GM12878 (cell line): ENCODE data around the gene IL10RA. TPM values are rescaled to one million over a fixed set of nuclear protein-coding genes. Genes with fewer than 3 reads are reported as not detected.

Source experiments
- ATAC-seq: fragments of 200-7000 bp; cut with Tn5 transposase; 3 replicates; pipeline ENCODE4 v1.9.1; 2020; ENCODE audit warnings: mild to moderate bottlenecking, moderate library complexity
- BruUV-seq: library from RNA; stranded (reverse); fragments of 400-500 nt; replicated peaks from 2 replicates; lab custom pipeline; 2021; lab: Mats Ljungman, UMichigan
- CTCF ChIA-PET: fragments of 300-600 bp; sonication (Branson Sonifier 250); formaldehyde crosslinking; extraction: SDS; loops from one replicate; lab custom pipeline; 2021; ENCODE audit warnings: inconsistent platforms; lab: Yijun Ruan, JAX
- POLR2A ChIA-PET: fragments of 350-600 bp; formaldehyde crosslinking; extraction: SDS; loops from one replicate; lab custom pipeline; 2021; ENCODE audit warnings: inconsistent platforms; lab: Charles Lee
- RAD21 ChIA-PET: fragments of 300-600 bp; sonication (Branson Sonifier 250); formaldehyde crosslinking; loops from one replicate; lab custom pipeline; 2023; ENCODE audit warnings: antibody characterized with exemption; ENCODE audit not compliant: unreplicated experiment; lab: Charles Lee
- SMC1A ChIA-PET: fragments of 300-600 bp; sonication (Branson Sonifier 250); formaldehyde crosslinking; loops from one replicate; lab custom pipeline; 2023; ENCODE audit not compliant: unreplicated experiment, uncharacterized antibody; lab: Charles Lee
- DNase-seq: peaks from one replicate; pipeline ENCODE4 v3.0.0-alpha.2; 2011; ENCODE audit warnings: low read depth, low spot score
- FAIRE-seq: peaks from 3 replicates; lab custom pipeline; 2011; peaks lifted over from hg19 to GRCh38; lab: Jason Lieb, UNC
- H2AFZ ChIP-seq: 2 replicates; pipeline ENCODE4 v1.6.0; 2011; ENCODE audit warnings: low read depth, low read length, control low read depth; ENCODE audit not compliant: control insufficient read depth
- H3K27ac ChIP-seq: 2 replicates; pipeline ENCODE4 v1.5.1; 2011; ENCODE audit warnings: control low read depth; ENCODE audit not compliant: control insufficient read depth, insufficient read depth
- H3K27me3 ChIP-seq, 2 experiments: replicated peaks in 1 of 2; 2 replicates each; pipeline versions ENCODE4 v1.6.0 to v1.6.1; 2011; ENCODE audit warnings: low read length in 1 of 2; ENCODE audit not compliant: control insufficient read depth in 2 of 2, insufficient read depth in 2 of 2
- H3K36me3 ChIP-seq, 2 experiments: 2 replicates each; pipeline ENCODE4 v1.5.1; 2011; ENCODE audit warnings: low read length in 1 of 2; ENCODE audit not compliant: control insufficient read depth in 2 of 2, insufficient read depth in 2 of 2
- H3K4me1 ChIP-seq: 2 replicates; pipeline ENCODE4 v1.6.1; 2011; ENCODE audit warnings: mild to moderate bottlenecking, low read length, moderate library complexity, mixed read lengths; ENCODE audit not compliant: control insufficient read depth, insufficient read depth
- H3K4me2 ChIP-seq: 2 replicates; pipeline ENCODE4 v1.6.0; 2011; ENCODE audit warnings: control low read depth; ENCODE audit not compliant: control insufficient read depth, insufficient read depth
- H3K4me3 ChIP-seq: fragments of 200-600 bp; sonication (generic); 2 replicates; pipeline ENCODE4 v1.5.1; 2016
- H3K79me2 ChIP-seq: 2 replicates; pipeline ENCODE4 v1.6.0; 2011; ENCODE audit warnings: low read length; ENCODE audit not compliant: control insufficient read depth, insufficient read depth
- H3K9ac ChIP-seq: 2 replicates; pipeline ENCODE4 v1.8.0; 2011; ENCODE audit warnings: low read length, control low read depth, mixed read lengths; ENCODE audit not compliant: control insufficient read depth, insufficient read depth
- H3K9me3 ChIP-seq: replicated peaks from 3 replicates; pipeline ENCODE4 v1.5.1; 2011; ENCODE audit warnings: mild to moderate bottlenecking, low read length; ENCODE audit not compliant: control insufficient read depth, insufficient read depth
- H4K20me1 ChIP-seq: 2 replicates; pipeline ENCODE4 v1.6.0; 2011; ENCODE audit not compliant: control insufficient read depth, insufficient read depth
- BCL11A ChIP-seq: IDR thresholded peaks from 2 replicates; pipeline ENCODE4 v1.6.1; 2011; ENCODE audit warnings: low read depth, low read length
- FOXK2 ChIP-seq: fragments of 450-650 bp; IDR thresholded peaks from 2 replicates; pipeline ENCODE4 v1.6.1; 2017; ENCODE audit warnings: mild to moderate bottlenecking, moderate library complexity
- HDGF ChIP-seq: fragments of 450-650 bp; IDR thresholded peaks from 2 replicates; pipeline ENCODE4 v1.6.1; 2016; ENCODE audit warnings: antibody characterized with exemption
- IKZF1 ChIP-seq: fragments of 450-650 bp; conservative IDR thresholded peaks from 2 replicates; pipeline ENCODE4 v1.6.1; 2017; ENCODE audit warnings: antibody characterized with exemption, mild to moderate bottlenecking
- IKZF2 ChIP-seq, 2 experiments: fragments of 450-650 bp; IDR thresholded peaks; 2 replicates each; pipeline ENCODE4 v1.6.1; 2017; ENCODE audit warnings: mild to moderate bottlenecking in 2 of 2, moderate library complexity in 2 of 2
- JUNB ChIP-seq: IDR thresholded peaks from 2 replicates; pipeline ENCODE4 v1.6.1; 2016; ENCODE audit warnings: antibody characterized with exemption, mild to moderate bottlenecking
- KDM1A ChIP-seq: fragments of 200-600 bp; sonication (generic); IDR thresholded peaks from 2 replicates; pipeline ENCODE4 v1.6.1; 2016; ENCODE audit warnings: borderline replicate concordance
- NBN ChIP-seq: fragments of 450-650 bp; IDR thresholded peaks from 2 replicates; pipeline ENCODE4 v1.6.1; 2016
- PKNOX1 ChIP-seq: fragments of 450-650 bp; IDR thresholded peaks from 2 replicates; pipeline ENCODE4 v1.6.1; 2016; ENCODE audit warnings: mild to moderate bottlenecking
- SPI1 ChIP-seq: IDR thresholded peaks from 2 replicates; pipeline ENCODE4 v1.6.1; 2011; ENCODE audit warnings: low read depth, mild to moderate bottlenecking, low read length, moderate library complexity, borderline replicate concordance; ENCODE audit not compliant: insufficient read depth
- ZNF622 ChIP-seq: fragments of 450-650 bp; IDR thresholded peaks from 2 replicates; pipeline ENCODE4 v1.6.1; 2017; ENCODE audit warnings: mild to moderate bottlenecking, inconsistent platforms
- ZNF687 ChIP-seq: fragments of 450-650 bp; IDR thresholded peaks from 2 replicates; pipeline ENCODE4 v1.6.1; 2017; ENCODE audit warnings: mild to moderate bottlenecking, moderate library complexity
- WGBS: methylation state at CpG from one replicate; pipeline ENCODE4 v1.1.6; 2016; ENCODE audit warnings: low lambda C conversion rate; ENCODE audit not compliant: insufficient replicate concordance, insufficient coverage; ENCODE audit errors: missing lambda C conversion rate; 5-methylcytosine and 5-hydroxymethylcytosine counted together
- in situ Hi-C: fragments of 300-500 bp; cut with MboI; formaldehyde crosslinking; loops from 9 replicates; pipeline ENCODE4 v1.14.3; 2018; ENCODE audit warnings: mixed read lengths
- intact Hi-C: fragments of 100-400 bp; cut with micrococcal nuclease; formaldehyde crosslinking; loops from one replicate; pipeline ENCODE4 v1.14.2; 2022; ENCODE audit not compliant: unreplicated experiment
- polyA plus RNA-seq, 11 experiments: library from polyadenylated mRNA; depleted of rRNA in 4 of 11; unstranded in 6 of 11; stranded (reverse) in 5 of 11; fragments of >200 nt; fragmentation: Nextera tagmentation in 4 of 11; fragmentation: Illumina TruSeq in 1 of 11; extraction: Ambion mirVana in 4 of 11; extraction: Trizol in 1 of 11; gene quantifications; 1 replicate in 1 of 11; 2 replicates in 10 of 11; pipeline versions ENCODE4 v1.2.1 to v1.2.3, GENCODE V29; 2011 to 2016; ENCODE audit warnings: inconsistent platforms in 2 of 11, missing spikeins in 2 of 11, low read depth in 1 of 11
- total RNA-seq, 4 experiments: library from RNA; depleted of rRNA in 3 of 4; stranded (reverse); fragments of >200 nt in 3 of 4; fragmentation: Illumina TruSeq in 1 of 4; extraction: Trizol in 1 of 4; gene quantifications; 2 replicates each; pipeline versions ENCODE4 v1.2.1 to v1.2.3, GENCODE V29; 2013 to 2021
- TF ChIP-seq, protein P1 (sequence below): fragments of 450-650 bp; IDR thresholded peaks from 2 replicates; pipeline ENCODE4 v1.6.1; 2017; ENCODE audit warnings: low read depth, mild to moderate bottlenecking, moderate library complexity
- TF ChIP-seq, protein P2 (sequence below): fragments of 450-650 bp; IDR thresholded peaks from 2 replicates; pipeline ENCODE4 v1.6.1; 2017; ENCODE audit warnings: mild to moderate bottlenecking, low read depth, inconsistent platforms; ENCODE audit not compliant: poor library complexity, severe bottlenecking

The IL10RA gene
- total and polyA plus RNA-seq, 10 of the 15 experiments (the other 5 are each of a cell fraction or from before 2014, with no cell fraction given): 0.77 to 45.9 (median 9.6) TPM

DNA sequence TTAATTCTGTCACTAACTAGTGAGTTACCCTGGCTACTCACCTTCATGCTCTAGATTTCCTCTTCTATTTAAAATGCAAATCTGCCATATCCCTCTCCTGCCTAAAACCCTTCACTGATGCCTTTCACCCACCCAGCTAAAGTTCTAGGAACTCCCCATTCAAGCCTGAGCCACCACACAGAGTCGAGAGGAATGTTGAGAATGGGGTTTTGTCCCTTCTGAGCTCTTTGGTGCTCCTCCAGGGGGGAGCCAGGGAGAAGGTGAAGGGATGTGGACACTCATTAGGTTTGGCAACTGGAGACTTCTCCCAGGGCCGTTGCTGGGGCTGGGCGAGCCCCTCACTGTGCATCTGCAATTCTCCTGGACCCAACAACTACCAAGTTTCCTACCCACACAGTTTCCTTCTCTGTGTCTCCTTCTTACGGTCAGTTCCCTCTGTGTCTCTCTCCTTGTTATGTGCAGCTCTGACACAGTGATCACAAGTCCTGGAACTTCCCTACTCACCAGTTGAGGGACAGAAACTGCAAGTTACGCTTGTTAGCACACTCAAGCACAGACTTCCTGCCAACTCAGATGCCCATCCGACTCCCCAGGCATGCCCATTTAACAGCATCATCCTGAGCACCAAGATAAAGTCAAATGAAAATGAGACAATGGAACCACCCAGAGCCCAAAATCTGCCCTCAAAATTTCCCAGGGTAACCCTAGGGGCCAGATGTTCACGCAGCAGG lies 6.5 kb upstream of the IL10RA start:
- ATAC-seq: peak; percentile 91
- Histone ChIP-seq H3K27me3 (no peaks in the 10 kb centered on the region), H3K4me1 (peaks cover 18% of the 10 kb centered on the region), H3K27ac (0 out of 2 replicates have a peak overlapping the region, but pooled peaks have one; percentile 20), H3K79me2 (no peaks in the 10 kb centered on the region), H3K4me3 (no peak overlapping the region), H2AFZ (peak overlapping the region; percentile 20), H3K36me3 (no peaks in the 10 kb centered on the region), H3K9ac (no peak overlapping the region; the same call in 1 of the 2 replicates), H3K9me3 (no peaks in the 10 kb centered on the region), H3K4me2 (peak overlapping the region; percentile 26), H4K20me1 (no peaks in the 10 kb centered on the region)
- BruUV-seq: TSS peak; percentile 34
- in situ Hi-C loops: no loop called here
- intact Hi-C loops: no loop called here
- no peak for FAIRE-seq
- POLR2A ChIA-PET: interaction anchor here (0.7 to 5.1 kb wide), 7 partner anchors 8 to 43 kb away, joined by 3 to 35 read pairs (median 4); partner anchors contain the start of gene IL10RA
- WGBS: 11% methylated on average over 7 of the region's 7 CpGs
- SMC1A ChIA-PET: interaction anchor here (0.8 to 4.2 kb wide), 23 partner anchors 9 to 171 kb away, joined by 3 to 49 read pairs (median 5); no protein-coding TSS in a partner anchor
- DNase-seq: peak; percentile 82
- RAD21 ChIA-PET: interaction anchor here (0.8 to 3.0 kb wide), 16 partner anchors 9 to 164 kb away, joined by 3 to 23 read pairs (median 6); no protein-coding TSS in a partner anchor
- CTCF ChIA-PET: interaction anchor here (0.7 to 3.5 kb wide), 10 partner anchors 8 to 73 kb away, joined by 3 to 15 read pairs (median 7); partner anchors contain the start of gene IL10RA
- TF ChIP-seq BCL11A: no peak
- TF ChIP-seq, protein P1, sequence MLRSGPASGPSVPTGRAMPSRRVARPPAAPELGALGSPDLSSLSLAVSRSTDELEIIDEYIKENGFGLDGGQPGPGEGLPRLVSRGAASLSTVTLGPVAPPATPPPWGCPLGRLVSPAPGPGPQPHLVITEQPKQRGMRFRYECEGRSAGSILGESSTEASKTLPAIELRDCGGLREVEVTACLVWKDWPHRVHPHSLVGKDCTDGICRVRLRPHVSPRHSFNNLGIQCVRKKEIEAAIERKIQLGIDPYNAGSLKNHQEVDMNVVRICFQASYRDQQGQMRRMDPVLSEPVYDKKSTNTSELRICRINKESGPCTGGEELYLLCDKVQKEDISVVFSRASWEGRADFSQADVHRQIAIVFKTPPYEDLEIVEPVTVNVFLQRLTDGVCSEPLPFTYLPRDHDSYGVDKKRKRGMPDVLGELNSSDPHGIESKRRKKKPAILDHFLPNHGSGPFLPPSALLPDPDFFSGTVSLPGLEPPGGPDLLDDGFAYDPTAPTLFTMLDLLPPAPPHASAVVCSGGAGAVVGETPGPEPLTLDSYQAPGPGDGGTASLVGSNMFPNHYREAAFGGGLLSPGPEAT: 0 out of 2 replicates have a peak, but pooled peaks have one; percentile 42
- TF ChIP-seq PKNOX1: peak; percentile 55; the same call in 1 of the 2 replicates
- no peak for TF ChIP-seq FOXK2
- TF ChIP-seq IKZF1: peak; percentile 72
- TF ChIP-seq, protein P2, sequence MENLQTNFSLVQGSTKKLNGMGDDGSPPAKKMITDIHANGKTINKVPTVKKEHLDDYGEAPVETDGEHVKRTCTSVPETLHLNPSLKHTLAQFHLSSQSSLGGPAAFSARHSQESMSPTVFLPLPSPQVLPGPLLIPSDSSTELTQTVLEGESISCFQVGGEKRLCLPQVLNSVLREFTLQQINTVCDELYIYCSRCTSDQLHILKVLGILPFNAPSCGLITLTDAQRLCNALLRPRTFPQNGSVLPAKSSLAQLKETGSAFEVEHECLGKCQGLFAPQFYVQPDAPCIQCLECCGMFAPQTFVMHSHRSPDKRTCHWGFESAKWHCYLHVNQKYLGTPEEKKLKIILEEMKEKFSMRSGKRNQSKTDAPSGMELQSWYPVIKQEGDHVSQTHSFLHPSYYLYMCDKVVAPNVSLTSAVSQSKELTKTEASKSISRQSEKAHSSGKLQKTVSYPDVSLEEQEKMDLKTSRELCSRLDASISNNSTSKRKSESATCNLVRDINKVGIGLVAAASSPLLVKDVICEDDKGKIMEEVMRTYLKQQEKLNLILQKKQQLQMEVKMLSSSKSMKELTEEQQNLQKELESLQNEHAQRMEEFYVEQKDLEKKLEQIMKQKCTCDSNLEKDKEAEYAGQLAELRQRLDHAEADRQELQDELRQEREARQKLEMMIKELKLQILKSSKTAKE: no peak
- 0 out of 2 replicates have a peak, but pooled peaks have one; percentile 18 for TF ChIP-seq SPI1
- TF ChIP-seq ZNF622: no peak
- TF ChIP-seq ZNF687: peak; percentile 54; the same call in 1 of the 2 replicates
- 0 out of 2 replicates have a peak, but pooled peaks have one; percentile 21 for TF ChIP-seq NBN
- TF ChIP-seq JUNB: no peak
- no peak for TF ChIP-seq HDGF
- TF ChIP-seq KDM1A: no peak
- TF ChIP-seq IKZF2 (IDR thresholded peaks at IDR 0.05): peak; percentile 28 to 74; a peak in 3 of 4 replicates
